Nephron (organoid): Measurements from ENCODE around the gene C7orf57.
"Not testable (repeated sequence)": the region's sequence is repeated elsewhere in the genome, so short reads cannot be mapped to it uniquely, and the experiment has no call there.

Experiments
- H3K27ac Mint-ChIP-seq, 3 experiments: 2 replicates each; pipeline ENCODE4 v1.8.0; 2020; ENCODE audit warnings: mixed read lengths in 3 of 3, mild to moderate bottlenecking in 2 of 3, moderate library complexity in 1 of 3
- H3K27me3 Mint-ChIP-seq: 2 replicates; pipeline ENCODE4 v1.8.0; 2021; ENCODE audit warnings: low read depth, mild to moderate bottlenecking, moderate library complexity, mixed read lengths
- H3K36me3 Mint-ChIP-seq: 2 replicates; pipeline ENCODE4 v1.8.0; 2020; ENCODE audit warnings: low read depth, mixed read lengths
- H3K4me1 Mint-ChIP-seq: 2 replicates; pipeline ENCODE4 v1.8.0; 2020; ENCODE audit warnings: mixed read lengths
- H3K4me3 Mint-ChIP-seq, 3 experiments: 2 replicates each; pipeline ENCODE4 v1.8.0; 2020; ENCODE audit warnings: mild to moderate bottlenecking in 3 of 3, mixed read lengths in 3 of 3, moderate library complexity in 2 of 3
- H3K9me3 Mint-ChIP-seq: 2 replicates; pipeline ENCODE4 v1.8.0; 2020; ENCODE audit warnings: mixed read lengths
- TF ChIP-seq, protein P1 (sequence below), 3 experiments: fragments of 200-600 bp; sonication (generic); IDR thresholded peaks; one replicate each; pipeline ENCODE4 v1.5.0; 2021; ENCODE audit warnings: antibody characterized with exemption in 3 of 3; ENCODE audit not compliant: unreplicated experiment in 3 of 3

The C7orf57 gene

DNA sequence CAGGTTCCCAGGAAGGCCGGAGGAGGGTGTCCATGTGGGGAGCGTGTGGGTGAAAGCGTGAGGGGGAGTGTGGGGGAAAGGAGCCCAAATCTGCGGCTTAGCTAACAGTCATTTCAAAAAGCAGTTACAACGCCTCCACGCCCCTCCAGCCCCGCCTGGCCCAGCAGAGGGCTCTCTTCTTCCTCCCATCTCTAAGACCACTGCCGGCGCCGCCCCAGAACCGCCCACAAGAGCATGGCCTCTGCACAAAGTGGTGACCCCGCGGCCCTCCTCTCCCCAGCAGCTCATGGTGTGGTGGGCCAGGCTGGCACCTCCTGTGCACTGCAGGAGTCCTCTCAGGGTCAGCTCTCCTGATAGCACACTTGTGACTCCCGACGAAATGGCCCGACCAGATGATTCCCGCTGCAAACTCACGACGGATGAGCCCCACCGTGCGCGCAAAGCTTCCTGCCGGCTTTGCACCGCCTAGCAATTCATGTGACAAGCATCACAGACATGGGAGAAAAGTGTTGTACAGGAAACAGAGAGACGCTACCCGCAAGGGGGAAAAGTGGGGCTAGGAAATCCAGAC is 43.5 kb upstream of the C7orf57 start:
- H3K27me3 Mint-ChIP-seq = peaks cover 4% of the 10 kb centered on the region
- TF ChIP-seq, protein P1, sequence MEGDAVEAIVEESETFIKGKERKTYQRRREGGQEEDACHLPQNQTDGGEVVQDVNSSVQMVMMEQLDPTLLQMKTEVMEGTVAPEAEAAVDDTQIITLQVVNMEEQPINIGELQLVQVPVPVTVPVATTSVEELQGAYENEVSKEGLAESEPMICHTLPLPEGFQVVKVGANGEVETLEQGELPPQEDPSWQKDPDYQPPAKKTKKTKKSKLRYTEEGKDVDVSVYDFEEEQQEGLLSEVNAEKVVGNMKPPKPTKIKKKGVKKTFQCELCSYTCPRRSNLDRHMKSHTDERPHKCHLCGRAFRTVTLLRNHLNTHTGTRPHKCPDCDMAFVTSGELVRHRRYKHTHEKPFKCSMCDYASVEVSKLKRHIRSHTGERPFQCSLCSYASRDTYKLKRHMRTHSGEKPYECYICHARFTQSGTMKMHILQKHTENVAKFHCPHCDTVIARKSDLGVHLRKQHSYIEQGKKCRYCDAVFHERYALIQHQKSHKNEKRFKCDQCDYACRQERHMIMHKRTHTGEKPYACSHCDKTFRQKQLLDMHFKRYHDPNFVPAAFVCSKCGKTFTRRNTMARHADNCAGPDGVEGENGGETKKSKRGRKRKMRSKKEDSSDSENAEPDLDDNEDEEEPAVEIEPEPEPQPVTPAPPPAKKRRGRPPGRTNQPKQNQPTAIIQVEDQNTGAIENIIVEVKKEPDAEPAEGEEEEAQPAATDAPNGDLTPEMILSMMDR (IDR thresholded peaks at IDR 0.05; ENCODE audit: unreplicated experiment in 3 of 3) = peak; percentile 49 to 60 (median 54)
- peak overlapping the region; percentile 89 to 91 (median 90) for H3K4me3 Mint-ChIP-seq
- H3K9me3 Mint-ChIP-seq = no peaks in the 10 kb centered on the region
- H3K27ac Mint-ChIP-seq = peak overlapping the region; percentile 88 to 92 (median 90)
- peaks cover 18% of the 10 kb centered on the region for H3K4me1 Mint-ChIP-seq
- no peaks in the 10 kb centered on the region for H3K36me3 Mint-ChIP-seq

DNA sequence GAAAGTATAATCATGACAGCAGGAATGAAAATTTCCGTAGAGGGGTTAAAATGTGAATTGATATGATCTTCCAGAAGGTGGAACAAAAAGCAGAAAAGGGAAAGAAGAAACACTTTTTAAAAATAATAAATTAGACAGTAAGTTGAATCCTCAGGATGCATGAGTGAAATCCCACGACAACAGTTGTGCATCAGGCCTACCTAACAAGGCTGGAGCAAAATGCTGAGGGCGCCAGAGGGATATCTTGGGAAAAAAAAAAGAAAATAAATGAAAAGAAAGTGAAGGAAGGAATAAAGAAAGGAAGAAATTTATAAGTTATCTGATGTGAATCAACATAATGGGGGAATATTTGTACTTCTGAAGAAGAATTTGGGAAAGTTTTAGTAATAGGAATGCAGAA is 42.9 kb upstream of the C7orf57 start:
- TF ChIP-seq, protein P1 (IDR thresholded peaks at IDR 0.05; ENCODE audit: unreplicated experiment in 3 of 3) = no peak
- peaks cover 18% of the 10 kb centered on the region for H3K4me1 Mint-ChIP-seq

DNA sequence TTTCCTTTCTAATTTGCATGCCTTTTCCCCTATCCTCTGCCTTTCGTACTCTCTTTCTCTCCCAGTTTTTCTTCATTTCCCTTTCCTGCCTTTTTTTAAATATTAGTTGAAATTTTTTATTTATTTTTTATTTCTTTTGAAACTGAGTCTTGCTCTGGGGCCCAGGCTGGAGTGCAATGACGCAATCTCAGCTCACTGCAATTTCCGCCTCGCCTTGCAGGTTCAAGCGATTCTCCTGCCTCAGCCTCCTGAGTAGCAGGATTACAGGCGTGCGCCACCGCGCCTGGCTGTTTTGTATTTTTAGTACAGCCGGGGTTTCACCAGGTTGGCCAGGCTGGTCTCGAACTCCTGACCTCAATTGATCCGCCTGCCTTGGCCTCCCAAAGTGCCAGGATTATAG is 35.9 kb upstream of the C7orf57 start:
- Mint-ChIP-seq H3K9me3 (peaks cover 9% of the 10 kb centered on the region), H3K4me1 (no peaks in the 10 kb centered on the region), H3K27me3 (no peaks in the 10 kb centered on the region), H3K36me3 (no peaks in the 10 kb centered on the region), H3K4me3 (no peak overlapping the region), H3K27ac (no peak overlapping the region)
- TF ChIP-seq, protein P1 (IDR thresholded peaks at IDR 0.05; ENCODE audit: unreplicated experiment in 3 of 3) = no peak

More for the DNA sequence above, 42.9 kb upstream of the C7orf57 start:
- Mint-ChIP-seq H3K4me3 (peak overlapping the region; percentile 89 to 91 (median 90)), H3K36me3 (no peaks in the 10 kb centered on the region), H3K27me3 (peaks cover 4% of the 10 kb centered on the region), H3K9me3 (no peaks in the 10 kb centered on the region), H3K27ac (peak overlapping the region; percentile 88 to 92 (median 90))

DNA sequence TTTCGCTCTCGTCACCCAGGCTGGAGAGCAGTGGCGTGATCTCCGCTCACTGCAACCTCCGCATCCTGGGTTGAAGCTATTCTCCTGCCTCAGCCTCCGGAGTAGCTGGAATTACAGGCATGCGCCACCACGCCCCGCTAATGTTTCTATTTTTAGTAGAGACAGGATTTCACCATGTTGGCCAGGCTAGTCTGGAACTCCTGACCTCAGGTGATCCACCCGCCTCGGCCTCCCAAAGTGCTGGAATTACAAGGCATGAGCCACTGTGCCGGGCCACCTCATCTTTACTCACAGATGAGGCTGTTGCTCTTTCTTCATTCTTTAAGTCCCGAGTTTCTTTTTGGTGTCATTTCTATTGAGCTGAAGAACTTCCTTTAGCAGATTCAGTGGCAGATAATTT is 35.2 kb upstream of the C7orf57 start:
- not testable (repeated sequence) for H3K9me3 Mint-ChIP-seq, H3K27ac Mint-ChIP-seq, H3K36me3 Mint-ChIP-seq, H3K27me3 Mint-ChIP-seq, H3K4me3 Mint-ChIP-seq, H3K4me1 Mint-ChIP-seq

DNA sequence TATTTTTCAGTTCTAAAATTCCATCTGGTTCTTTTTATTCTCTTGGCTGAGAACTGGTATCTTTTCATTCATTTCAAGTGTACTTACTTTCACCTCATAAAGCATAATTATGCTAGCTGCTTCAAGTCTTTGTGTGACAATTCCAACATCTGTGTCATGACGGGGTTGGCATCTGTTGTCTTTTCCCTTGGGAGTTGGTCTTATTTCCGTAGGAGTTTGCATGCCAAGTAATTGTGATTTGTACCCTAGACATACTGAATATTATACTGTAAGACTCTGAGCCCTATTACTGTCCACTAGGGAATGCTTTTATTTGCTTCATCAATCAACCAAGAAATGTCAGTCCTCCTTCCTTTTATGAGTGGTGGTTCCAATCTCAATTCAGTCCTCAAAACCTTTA is 31.3 kb upstream of the C7orf57 start:
- H3K27me3 Mint-ChIP-seq = peaks cover 6% of the 10 kb centered on the region
- TF ChIP-seq, protein P1 (IDR thresholded peaks at IDR 0.05; ENCODE audit: unreplicated experiment in 3 of 3) = no peak
- H3K4me1 Mint-ChIP-seq = no peaks in the 10 kb centered on the region
- H3K4me3 Mint-ChIP-seq = no peak overlapping the region
- H3K9me3 Mint-ChIP-seq = peaks cover 9% of the 10 kb centered on the region
- H3K36me3 Mint-ChIP-seq = no peaks in the 10 kb centered on the region
- H3K27ac Mint-ChIP-seq = peak overlapping the region in 2 of 3 experiments; percentile 34 to 88

DNA sequence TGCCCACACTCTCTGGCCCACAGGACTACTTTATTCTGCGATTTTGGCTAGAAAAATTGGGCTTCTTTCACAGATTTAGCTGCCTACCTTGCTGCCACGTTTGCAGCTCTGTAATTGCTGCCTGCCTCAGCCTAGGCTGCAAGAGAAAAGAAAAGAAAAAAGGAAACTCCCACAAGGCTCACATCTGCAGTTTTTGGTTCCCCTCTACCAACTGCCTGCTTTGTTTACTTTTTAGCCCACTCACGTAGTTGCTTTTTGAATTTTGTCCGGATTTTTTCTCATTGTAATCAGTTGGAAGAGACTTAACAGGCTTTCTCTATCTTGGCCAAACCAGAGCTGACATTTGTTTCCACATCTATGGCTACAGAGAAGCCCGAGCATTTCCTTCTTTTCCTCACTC is 30.7 kb upstream of the C7orf57 start:
- no peaks in the 10 kb centered on the region for H3K4me1 Mint-ChIP-seq

More for the DNA sequence above, 30.7 kb upstream of the C7orf57 start:
- H3K27ac Mint-ChIP-seq = peak overlapping the region in 2 of 3 experiments; percentile 59 to 88
- H3K9me3 Mint-ChIP-seq = peaks cover 9% of the 10 kb centered on the region
- H3K36me3 Mint-ChIP-seq = no peaks in the 10 kb centered on the region
- TF ChIP-seq, protein P1 (IDR thresholded peaks at IDR 0.05; ENCODE audit: unreplicated experiment in 3 of 3) = no peak
- H3K27me3 Mint-ChIP-seq = peaks cover 6% of the 10 kb centered on the region
- H3K4me3 Mint-ChIP-seq = no peak overlapping the region
